NT2/D1 (cell line): ENCODE measurements around the gene VPREB3.

Source experiments
- DNase-seq: peaks from one replicate; pipeline ENCODE4 v3.0.0-alpha.2; 2011; ENCODE audit warnings: low read depth, low spot score
- H3K27me3 ChIP-seq: 2 replicates; pipeline ENCODE4 v1.6.0; 2011; ENCODE audit warnings: mild to moderate bottlenecking; ENCODE audit not compliant: insufficient read length, insufficient read depth
- H3K36me3 ChIP-seq: 2 replicates; pipeline ENCODE4 v1.6.1; 2011; ENCODE audit warnings: mild to moderate bottlenecking, low read length, mixed read lengths; ENCODE audit not compliant: insufficient read depth, insufficient read length
- H3K4me1 ChIP-seq: 2 replicates; pipeline ENCODE4 v1.5.1; 2011; ENCODE audit not compliant: insufficient read depth, insufficient read length
- H3K4me3 ChIP-seq: 2 replicates; pipeline ENCODE4 v1.5.1; 2011; ENCODE audit warnings: low read depth; ENCODE audit not compliant: insufficient read length
- H3K9ac ChIP-seq: 2 replicates; pipeline ENCODE4 v1.6.0; 2011; ENCODE audit warnings: low read depth; ENCODE audit not compliant: insufficient read length
- H3K9me3 ChIP-seq: 2 replicates; pipeline ENCODE4 v1.5.1; 2011; ENCODE audit warnings: mild to moderate bottlenecking, low read length; ENCODE audit not compliant: insufficient read depth
- SUZ12 ChIP-seq: IDR thresholded peaks from 2 replicates; pipeline ENCODE4 v1.6.1; 2011; ENCODE audit not compliant: insufficient read length, insufficient read depth; ENCODE audit errors: extremely low read depth
- YY1 ChIP-seq: IDR thresholded peaks from 2 replicates; pipeline ENCODE4 v1.6.1; 2011; ENCODE audit not compliant: insufficient read length, insufficient read depth
- ZNF274 ChIP-seq: IDR thresholded peaks from 2 replicates; pipeline ENCODE4 v1.6.1; 2011; ENCODE audit warnings: mild to moderate bottlenecking, low read depth, low read length

The VPREB3 gene

GRCh38 chr22:23769321-23769965 lies 15.2 kb upstream of the VPREB3 start:
- Histone ChIP-seq H3K4me3 (no peak overlapping the region), H3K4me1 (peaks cover 21% of the 10 kb centered on the region), H3K36me3 (peaks cover 13% of the 10 kb centered on the region), H3K27me3 (peaks cover 33% of the 10 kb centered on the region), H3K9me3 (no peaks in the 10 kb centered on the region), H3K9ac (no peak overlapping the region)
- TF ChIP-seq SUZ12 (no peak), ZNF274 (no peak), YY1 (no peak)
- no peak for DNase-seq

GRCh38 chr22:23767673-23768548 lies 13.7 kb upstream of the VPREB3 start, which contains the start of gene CHCHD10:
Gene CHCHD10, minus strand, starts transcription at chr22:23767972. Its CDS starts 98 bp downstream, at chr22:23767874.
- Histone ChIP-seq H3K4me1 (peaks cover 15% of the 10 kb centered on the region), H3K9me3 (no peaks in the 10 kb centered on the region), H3K27me3 (peaks cover 17% of the 10 kb centered on the region), H3K36me3 (peaks cover 20% of the 10 kb centered on the region), H3K9ac (peak within 1 kb of the TSS; percentile 85), H3K4me3 (peak within 1 kb of the TSS; percentile 68)
- DNase-seq: no peak
- peak; percentile 24 for TF ChIP-seq YY1
- TF ChIP-seq ZNF274: no peak

GRCh38 chr22:23767303-23767672 lies 13.1 kb upstream of the VPREB3 start:
- Histone ChIP-seq H3K4me1 (peaks cover 16% of the 10 kb centered on the region), H3K9ac (peak overlapping the region; percentile 85), H3K4me3 (peak overlapping the region; percentile 68), H3K27me3 (peaks cover 14% of the 10 kb centered on the region), H3K9me3 (no peaks in the 10 kb centered on the region), H3K36me3 (peaks cover 20% of the 10 kb centered on the region)
- TF ChIP-seq ZNF274 (no peak), SUZ12 (no peak), YY1 (no peak)
- DNase-seq: no peak

- peak overlapping the region; percentile 18 for H3K9ac ChIP-seq
- DNase-seq: no peak
- TF ChIP-seq SUZ12: no peak
- TF ChIP-seq YY1: no peak
- TF ChIP-seq ZNF274: no peak
- H3K4me1 ChIP-seq: peaks cover 15% of the 10 kb centered on the region
- H3K36me3 ChIP-seq: peaks cover 20% of the 10 kb centered on the region
- H3K27me3 ChIP-seq: peaks cover 9% of the 10 kb centered on the region
- no peaks in the 10 kb centered on the region for H3K9me3 ChIP-seq
- no peak overlapping the region for H3K4me3 ChIP-seq
These were observed 11.0 kb upstream of the VPREB3 start for GRCh38 chr22:23764899-23765881.

GRCh38 chr22:23763954-23764353 lies 9.7 kb upstream of the VPREB3 start:
- no peak overlapping the region for H3K4me3 ChIP-seq
- no peak overlapping the region for H3K9ac ChIP-seq
- H3K36me3 ChIP-seq: peaks cover 20% of the 10 kb centered on the region
- H3K27me3 ChIP-seq: peaks cover under 1% of the 10 kb centered on the region
- TF ChIP-seq SUZ12 (no peak), ZNF274 (no peak), YY1 (no peak)
- peaks cover 9% of the 10 kb centered on the region for H3K4me1 ChIP-seq
- DNase-seq: no peak
- no peaks in the 10 kb centered on the region for H3K9me3 ChIP-seq

- H3K27me3 ChIP-seq: no peaks in the 10 kb centered on the region
- H3K9me3 ChIP-seq: no peaks in the 10 kb centered on the region
- peaks cover 20% of the 10 kb centered on the region for H3K36me3 ChIP-seq
- no peak overlapping the region for H3K9ac ChIP-seq
- H3K4me3 ChIP-seq: no peak overlapping the region
- no peak for DNase-seq
- TF ChIP-seq SUZ12 (no peak), ZNF274 (no peak), YY1 (no peak)
- peaks cover 9% of the 10 kb centered on the region for H3K4me1 ChIP-seq
These were observed 9.3 kb upstream of the VPREB3 start for GRCh38 chr22:23763579-23763945.
